ENCODE results near the gene NEGR1.

DNA sequence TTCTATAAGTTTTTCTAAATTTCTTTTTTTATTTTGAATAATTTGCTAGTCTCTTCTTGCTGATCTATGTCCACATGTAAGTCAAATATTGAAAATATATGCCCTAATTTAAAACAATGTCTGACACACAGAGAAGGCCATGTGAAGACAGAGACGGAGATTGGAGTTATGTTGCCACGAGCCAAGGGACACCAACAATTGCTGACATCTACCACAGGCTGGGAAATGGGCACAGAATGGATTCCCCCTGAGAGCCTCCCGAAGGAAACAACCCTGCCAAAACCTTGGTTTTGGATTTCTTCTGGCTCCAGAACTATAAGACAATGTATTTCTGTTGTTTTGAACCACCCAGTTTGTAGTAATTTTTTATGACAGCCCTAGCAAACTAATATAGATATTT lies 716.5 kb downstream of the NEGR1 start:
- TF ChIP-seq, protein P1, sequence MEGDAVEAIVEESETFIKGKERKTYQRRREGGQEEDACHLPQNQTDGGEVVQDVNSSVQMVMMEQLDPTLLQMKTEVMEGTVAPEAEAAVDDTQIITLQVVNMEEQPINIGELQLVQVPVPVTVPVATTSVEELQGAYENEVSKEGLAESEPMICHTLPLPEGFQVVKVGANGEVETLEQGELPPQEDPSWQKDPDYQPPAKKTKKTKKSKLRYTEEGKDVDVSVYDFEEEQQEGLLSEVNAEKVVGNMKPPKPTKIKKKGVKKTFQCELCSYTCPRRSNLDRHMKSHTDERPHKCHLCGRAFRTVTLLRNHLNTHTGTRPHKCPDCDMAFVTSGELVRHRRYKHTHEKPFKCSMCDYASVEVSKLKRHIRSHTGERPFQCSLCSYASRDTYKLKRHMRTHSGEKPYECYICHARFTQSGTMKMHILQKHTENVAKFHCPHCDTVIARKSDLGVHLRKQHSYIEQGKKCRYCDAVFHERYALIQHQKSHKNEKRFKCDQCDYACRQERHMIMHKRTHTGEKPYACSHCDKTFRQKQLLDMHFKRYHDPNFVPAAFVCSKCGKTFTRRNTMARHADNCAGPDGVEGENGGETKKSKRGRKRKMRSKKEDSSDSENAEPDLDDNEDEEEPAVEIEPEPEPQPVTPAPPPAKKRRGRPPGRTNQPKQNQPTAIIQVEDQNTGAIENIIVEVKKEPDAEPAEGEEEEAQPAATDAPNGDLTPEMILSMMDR (conservative IDR thresholded peaks at IDR 0.05) = no peak
- no peak for TF ChIP-seq EZH2 (IDR thresholded peaks at IDR 0.05; ENCODE audit: low read depth)

Measured in PC-9 (cell line).